ENCODE results near the gene RAB11FIP5. TPM values are rescaled to one million over a fixed set of nuclear protein-coding genes. Genes with fewer than 3 reads are reported as not detected.

Gene RAB11FIP5
- total and polyA plus RNA-seq, 9 of the 15 experiments (the other 6 are each of a cell fraction or from before 2014, with no cell fraction given) = 1.7 to 14.4 (median 6.4) TPM

- intact Hi-C loops (cut with micrococcal nuclease) = no loop called here
- no peak overlapping the region for H3K27ac ChIP-seq (ENCODE audit: extremely low read depth, low read depth, low read length)
- DNase-seq (ENCODE audit: extremely low read depth in 1 of 4, low spot score in 3 of 4) (no peak), ATAC-seq (no peak), FAIRE-seq (no peak)
- peaks cover 7 to 17% of the 10 kb centered on the region in 2 experiments; a peak in 3 of 5 replicates for H3K27me3 ChIP-seq (ENCODE audit: control insufficient read depth in 2 of 2, insufficient read depth in 2 of 2, low read length in 2 of 2)
- in situ Hi-C loops (cut with MboI) = no loop called here
- H3K4me2 ChIP-seq (ENCODE audit: insufficient read depth, low read length) = no peak overlapping the region
- 0 out of 2 replicates have a peak, but pooled peaks cover 2% of the 10 kb centered on the region for H4K20me1 ChIP-seq (replicated peaks; ENCODE audit: control insufficient read depth, insufficient read depth, low read length)
- WGBS (ENCODE audit: insufficient coverage, low coverage, missing lambda C conversion rate) = 11% methylated on average over 2 of the region's 3 CpGs
- CTCF ChIA-PET (ENCODE audit: low intra/inter-chr PET ratio) = no interaction called here
- no peaks in the 10 kb centered on the region for H3K36me3 ChIP-seq (ENCODE audit: control insufficient read depth, insufficient read depth, low read length)
- H3K4me3 ChIP-seq = no peak overlapping the region
- no peaks in the 10 kb centered on the region for H3K4me1 ChIP-seq (replicated peaks in 1 of 2; ENCODE audit: control insufficient read depth in 2 of 2, insufficient read depth in 2 of 2, low read length in 2 of 2)
- no peaks in the 10 kb centered on the region for H3K79me2 ChIP-seq (ENCODE audit: control insufficient read depth, insufficient read depth, low read length)
- no peaks in the 10 kb centered on the region for H3K9me3 ChIP-seq (replicated peaks; ENCODE audit: control insufficient read depth, insufficient read depth, low read depth, low read length)
- POLR2A ChIA-PET = no interaction called here
- H3K9me1 ChIP-seq (ENCODE audit: control insufficient read depth, insufficient read depth, low read length) = no peaks in the 10 kb centered on the region
- BruUV-seq (replicated peaks) = no TSS peak
- H3K9ac ChIP-seq (ENCODE audit: insufficient read depth in 1 of 2, low read depth in 2 of 2, low read length in 2 of 2) = no peak overlapping the region
- no peak overlapping the region for H2AFZ ChIP-seq (ENCODE audit: low read depth, low read length)
- TF ChIP-seq NELFE (IDR thresholded peaks at IDR 0.05; ENCODE audit: insufficient read depth, insufficient read length) = no peak
- no peak for TF ChIP-seq NR0B1 (IDR thresholded peaks at IDR 0.05; ENCODE audit: partially characterized antibody)
- TF ChIP-seq PHF8 (IDR thresholded peaks at IDR 0.05; ENCODE audit: borderline replicate concordance, low read length) = no peak
- no peak for TF ChIP-seq CREB1 (IDR thresholded peaks at IDR 0.05)
- TF ChIP-seq CREB1 (CRISPR knock-in tag; IDR thresholded peaks at IDR 0.05) = no peak
- TF ChIP-seq GTF3C2 (IDR thresholded peaks at IDR 0.05; ENCODE audit: borderline replicate concordance, extremely low read depth, insufficient read length) = no peak
- TF ChIP-seq BACH1 (tag; IDR thresholded peaks at IDR 0.05) = no peak
- TF ChIP-seq HOXB6 (CRISPR knock-in tag; IDR thresholded peaks at IDR 0.05; ENCODE audit: borderline replicate concordance) = no peak
- no peak for TF ChIP-seq ZNF12 (CRISPR knock-in tag; IDR thresholded peaks at IDR 0.05)
- TF ChIP-seq CREB3L1 (IDR thresholded peaks at IDR 0.05; ENCODE audit: borderline replicate concordance, low read depth) = no peak
- no peak for TF ChIP-seq PREB (CRISPR knock-in tag; IDR thresholded peaks at IDR 0.05)
- TF ChIP-seq THRA (IDR thresholded peaks at IDR 0.05) = no peak
- TF ChIP-seq ZNF76 (CRISPR knock-in tag; IDR thresholded peaks at IDR 0.05; ENCODE audit: borderline replicate concordance) = no peak
- TF ChIP-seq ZNF232 (CRISPR knock-in tag; IDR thresholded peaks at IDR 0.05) = no peak
- no peak for TF ChIP-seq PHB (CRISPR knock-in tag; IDR thresholded peaks at IDR 0.05)
These were observed 19.1 kb upstream of the RAB11FIP5 start for GRCh38 chr2:73131807-73132206.
